GM21423 (cell line): ENCODE measurements around the gene PMM1.
"Not testable (repeated sequence)": the region's sequence is repeated elsewhere in the genome, so short reads cannot be mapped to it uniquely, and the experiment has no call there.

ENCODE experiments used
- ATAC-seq: cut with Tn5 transposase; IDR thresholded peaks from one replicate; pipeline ENCODE4 v1.9.1; 2021; ENCODE audit warnings: mild to moderate bottlenecking, moderate library complexity; ENCODE audit not compliant: unreplicated experiment

The PMM1 gene

DNA sequence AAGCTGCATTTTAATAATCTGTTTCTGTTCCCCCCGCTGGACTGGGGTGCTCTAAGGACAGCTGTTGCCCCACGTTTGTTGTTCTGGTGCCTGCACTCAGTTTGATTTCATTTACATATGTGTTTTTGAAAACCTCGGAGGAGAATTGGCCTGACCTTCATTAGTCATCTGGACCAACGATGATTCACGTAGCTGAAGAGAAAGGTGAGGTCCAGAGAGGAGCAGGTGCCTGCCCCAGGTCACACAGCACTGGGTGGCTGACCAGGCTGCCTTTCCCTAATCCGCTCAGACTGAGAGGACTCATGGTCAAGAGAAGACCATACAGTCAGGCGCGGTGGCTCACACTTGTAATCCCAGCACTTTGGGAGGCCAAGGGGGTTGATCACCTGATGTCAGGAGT lies 25.1 kb downstream of the PMM1 start:
- no peak for ATAC-seq

DNA sequence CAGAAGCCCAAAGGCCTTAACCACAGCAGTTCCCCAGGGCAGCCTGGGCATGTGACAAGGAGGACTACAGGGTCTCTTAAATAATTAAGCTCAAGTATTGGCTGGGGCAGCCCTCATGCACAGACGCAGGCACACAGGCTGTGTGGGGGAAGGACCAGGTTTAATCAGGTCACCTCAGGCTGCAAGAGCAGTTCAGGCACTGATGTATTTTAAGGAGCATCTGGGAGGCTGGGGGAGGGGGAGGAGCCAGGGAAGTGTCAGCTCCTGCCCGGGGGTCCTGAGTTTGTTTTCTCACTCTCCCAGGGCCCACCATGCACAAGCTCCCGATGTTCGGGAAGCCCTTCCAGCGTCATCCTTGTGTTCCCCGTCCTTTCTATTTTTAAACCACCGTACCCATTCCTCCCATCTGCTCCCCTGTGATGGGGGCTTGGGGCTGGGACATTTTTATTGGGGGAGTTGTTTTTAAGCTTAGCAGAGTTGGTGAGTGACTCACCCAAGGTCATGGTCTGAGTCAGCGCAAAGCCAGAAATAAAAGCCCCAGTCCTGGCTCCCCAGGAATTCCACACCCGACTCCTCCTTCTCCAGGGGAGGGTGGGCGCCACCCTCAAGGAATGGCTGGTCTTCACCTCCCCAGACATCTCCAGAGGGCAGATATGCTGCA lies 26.5 kb downstream of the PMM1 start:
- no peak for ATAC-seq

DNA sequence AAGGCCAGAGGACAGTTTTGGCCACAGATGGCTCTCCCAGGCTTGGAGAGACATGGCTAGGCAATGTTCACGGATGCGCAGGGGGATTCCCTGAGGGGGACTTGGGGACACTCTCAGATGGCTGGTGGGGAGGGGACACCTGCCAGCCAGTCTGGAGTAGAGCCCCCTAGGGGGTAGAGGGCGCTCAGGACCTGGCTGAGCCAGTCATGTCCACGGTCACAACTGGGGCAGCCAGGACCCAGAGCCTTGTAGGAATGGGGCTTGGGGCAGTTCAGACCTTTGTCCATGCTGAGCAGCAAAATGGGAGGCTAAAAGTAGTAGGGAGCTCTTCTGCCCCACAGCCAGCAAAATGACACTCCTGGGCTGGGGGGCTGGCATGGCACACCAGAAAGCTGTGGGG lies 27.2 kb downstream of the PMM1 start:
- ATAC-seq: no peak

DNA sequence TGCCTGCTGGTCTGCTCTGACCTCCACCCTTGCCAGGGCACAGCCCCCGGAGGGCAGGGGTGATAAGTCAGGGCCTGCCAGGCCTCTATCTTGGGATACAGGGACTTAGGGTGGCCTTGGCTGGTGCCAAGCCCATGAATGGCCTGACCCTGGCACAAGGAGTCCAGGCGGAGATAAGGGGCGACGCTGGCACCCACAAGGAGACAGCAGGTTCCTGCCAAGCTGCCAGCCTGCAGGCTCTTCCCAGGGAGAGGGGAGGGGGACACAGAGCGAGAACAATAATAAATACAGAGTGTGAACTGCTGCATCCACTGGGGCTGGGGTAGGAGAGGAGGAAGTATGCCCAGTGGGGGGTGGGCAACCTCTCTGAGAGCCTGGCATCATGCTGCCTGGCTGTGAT lies 27.9 kb downstream of the PMM1 start:
- ATAC-seq: no peak

- ATAC-seq: no peak
Observed at GRCh38 chr22:41561335-41561734, 28.3 kb downstream of the PMM1 start.

DNA sequence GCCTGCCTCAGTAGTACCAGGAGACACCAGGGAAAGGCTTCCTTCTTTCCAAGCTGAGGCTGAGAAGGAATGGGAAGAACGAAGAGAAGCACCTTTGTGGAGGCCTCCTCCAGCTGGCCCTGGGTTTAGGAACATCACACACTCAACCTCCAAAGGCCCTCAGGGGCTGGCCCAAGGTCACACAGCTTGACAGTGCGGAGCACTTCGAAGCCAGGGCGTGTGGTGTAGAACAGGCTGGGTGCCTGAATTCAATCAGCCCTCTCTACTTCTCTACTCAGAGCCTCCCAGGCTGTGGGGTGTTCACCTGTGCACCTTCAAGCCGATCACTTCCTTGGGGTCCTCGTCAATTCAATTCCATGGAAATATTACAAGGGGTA lies 29.6 kb downstream of the PMM1 start:
- no peak for ATAC-seq

DNA sequence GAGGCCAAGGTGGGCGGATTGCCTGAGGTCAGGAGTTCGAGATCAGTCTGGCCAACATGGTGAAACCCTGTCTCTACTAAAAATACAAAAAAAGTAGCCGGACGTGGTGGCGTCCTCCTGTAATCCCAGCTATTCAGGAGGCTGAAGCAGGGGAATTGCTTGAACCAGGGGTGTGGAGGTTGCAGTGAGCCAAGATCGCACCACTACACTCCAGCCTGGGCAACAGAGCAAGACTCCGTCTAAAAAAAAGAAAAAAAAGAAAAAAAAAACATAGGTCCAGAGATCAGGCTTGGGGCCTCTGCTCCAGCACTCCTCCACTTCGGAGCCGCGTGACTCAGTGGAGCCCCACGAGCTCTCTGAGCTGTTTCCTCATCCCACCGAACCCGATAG lies 31.4 kb downstream of the PMM1 start:
- not testable (repeated sequence) for ATAC-seq

- no peak for ATAC-seq
Observed at GRCh38 chr22:41557401-41558240, 32.0 kb downstream of the PMM1 start.

- no peak for ATAC-seq
Observed at GRCh38 chr22:41556561-41556960, 33.1 kb downstream of the PMM1 start.

- ATAC-seq: no peak
Observed at GRCh38 chr22:41555325-41555982, 34.2 kb downstream of the PMM1 start.

GRCh38 chr22:41551877-41552582 lies 37.6 kb downstream of the PMM1 start:
- ATAC-seq: no peak

GRCh38 chr22:41550952-41551491 lies 38.6 kb downstream of the PMM1 start:
- no peak for ATAC-seq

DNA sequence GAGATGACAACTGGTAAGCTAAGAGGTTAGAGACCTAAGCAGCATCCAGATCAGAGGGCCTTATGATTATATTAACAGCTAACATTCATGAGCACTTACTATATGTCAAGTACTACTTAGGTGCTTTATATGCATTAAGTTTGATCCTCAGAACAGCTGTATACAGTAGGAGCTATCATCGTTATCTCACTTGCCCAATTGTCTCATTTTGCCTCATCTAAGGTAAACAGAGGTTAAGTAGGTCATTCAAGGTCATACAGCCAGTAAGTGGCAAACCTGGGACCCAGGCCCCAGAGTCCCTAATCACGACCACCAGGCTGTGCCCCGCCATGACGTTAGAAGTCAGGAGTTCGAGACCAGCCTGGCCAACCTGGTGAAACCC lies 40.8 kb downstream of the PMM1 start:
- no peak for ATAC-seq

DNA sequence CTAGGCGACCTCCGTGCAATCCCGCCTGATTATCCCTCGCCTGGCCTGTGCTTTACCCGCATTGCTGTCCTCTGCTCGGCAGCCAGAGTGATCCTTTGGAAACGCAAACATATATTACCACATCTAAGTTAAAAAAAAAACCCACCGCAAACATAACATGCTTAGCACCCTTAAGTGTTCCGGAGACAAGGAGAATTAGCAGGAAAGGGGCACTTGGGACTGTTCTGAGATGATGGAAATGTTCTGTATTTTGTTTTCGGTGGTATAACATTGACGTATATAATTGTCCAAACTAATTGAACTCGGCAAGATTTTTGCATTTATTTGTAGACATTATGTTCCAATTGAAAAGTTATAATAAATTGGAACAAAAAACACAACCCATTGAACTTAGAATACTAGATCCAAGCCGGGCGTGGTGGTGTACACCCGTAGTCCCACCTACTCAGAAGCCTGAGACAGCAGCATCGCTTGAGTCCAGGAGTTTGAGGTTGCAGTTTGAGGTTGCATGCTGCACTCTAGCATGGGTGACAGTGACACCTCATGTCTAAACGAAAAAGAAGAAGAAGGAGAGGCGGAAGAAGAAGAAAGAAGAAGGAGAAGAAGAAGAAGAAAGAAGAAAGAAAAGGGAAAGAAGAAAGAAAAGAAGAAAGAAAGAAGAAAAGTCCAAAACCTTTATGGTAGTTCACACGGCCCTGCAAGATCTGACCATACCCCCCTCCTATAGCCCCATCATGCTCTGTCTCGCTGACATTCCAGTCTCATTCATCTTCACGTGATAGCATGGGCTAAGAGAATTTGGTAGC lies 44.8 kb downstream of the PMM1 start:
- ATAC-seq: no peak

- ATAC-seq: peak; percentile 92
Observed at GRCh38 chr22:41543854-41544670, 45.6 kb downstream of the PMM1 start, which contains the start of gene POLR3H. Gene POLR3H, minus strand, starts transcription at chr22:41544470. Its CDS starts 369 bp downstream, at chr22:41544101.

- ATAC-seq: no peak
Observed at GRCh38 chr22:41542224-41542623, 47.4 kb downstream of the PMM1 start.

DNA sequence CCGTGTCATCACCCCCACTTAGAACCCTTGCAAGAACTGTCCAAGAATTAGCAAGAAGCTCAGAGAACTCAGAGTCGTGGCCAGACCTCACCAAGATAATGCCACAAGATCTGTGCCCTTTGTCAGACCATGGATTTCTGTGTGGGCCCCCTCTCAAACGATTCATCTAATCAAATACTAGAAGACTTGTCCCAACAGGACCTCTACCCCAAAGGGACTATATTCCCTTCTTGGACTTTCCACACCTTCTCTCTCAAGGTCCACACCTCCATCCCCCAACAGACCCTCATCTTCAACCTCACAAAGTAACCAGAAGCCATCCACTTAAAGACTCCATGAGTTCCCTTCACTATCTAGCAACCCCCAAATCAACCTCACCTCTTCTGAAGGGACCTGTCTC lies 48.2 kb downstream of the PMM1 start:
- no peak for ATAC-seq

GRCh38 chr22:41540365-41540764 lies 49.3 kb downstream of the PMM1 start:
- ATAC-seq: no peak

DNA sequence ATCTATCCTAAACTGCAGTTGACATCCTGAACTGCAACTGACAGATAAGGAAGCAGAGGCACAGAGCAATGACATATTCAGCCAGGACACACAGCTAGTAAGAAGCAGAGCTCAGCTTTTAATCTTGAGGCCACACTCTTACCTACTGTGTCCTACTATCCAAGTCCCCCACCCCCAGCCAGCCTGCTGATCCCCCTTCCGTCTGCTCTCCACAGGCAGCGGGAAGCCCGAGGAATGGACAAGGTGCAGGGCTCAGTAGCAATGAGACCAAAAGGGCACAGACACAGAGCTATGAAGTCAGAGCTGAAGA lies 49.7 kb downstream of the PMM1 start:
- no peak for ATAC-seq
